ENCODE data around the gene ZIC2.

ZIC2 gene

DNA sequence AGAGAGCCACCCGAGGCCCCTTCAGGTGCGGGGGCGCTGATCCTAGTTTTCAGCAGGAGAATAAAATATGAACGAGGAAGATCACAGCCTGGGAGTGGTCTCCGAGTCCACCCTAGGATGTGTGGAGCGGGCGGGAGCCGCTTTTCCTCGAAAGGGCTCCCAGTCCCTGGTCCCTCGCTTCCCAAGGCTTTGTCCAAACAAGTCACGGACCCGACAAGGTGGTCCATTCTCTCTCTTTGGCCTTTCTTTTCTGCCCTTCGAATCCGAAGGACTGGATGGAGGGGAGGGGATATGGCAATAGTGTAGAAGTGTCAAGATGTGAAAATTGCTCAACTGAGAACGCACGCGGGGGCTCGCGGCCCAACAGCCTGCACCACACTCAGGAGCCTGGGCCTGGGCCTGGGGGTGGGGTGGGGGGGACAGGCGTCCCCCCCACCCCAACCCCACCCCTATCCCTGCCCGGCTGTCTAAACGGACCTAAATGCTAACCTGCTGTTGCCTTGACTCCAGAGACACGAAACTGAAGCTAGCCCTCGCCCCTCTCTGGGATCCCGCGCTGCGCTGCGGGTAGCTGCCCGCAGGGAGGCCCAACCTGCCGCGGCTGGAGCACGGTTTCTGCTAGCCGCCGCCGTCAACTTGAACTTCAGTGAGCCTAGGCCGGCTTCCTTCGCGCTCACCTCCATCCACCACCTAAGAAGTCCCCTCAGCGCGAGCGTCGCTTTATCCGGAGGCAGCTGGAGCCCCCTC lies 7.1 kb downstream of the ZIC2 start:
- DNase-seq = no peak

DNA sequence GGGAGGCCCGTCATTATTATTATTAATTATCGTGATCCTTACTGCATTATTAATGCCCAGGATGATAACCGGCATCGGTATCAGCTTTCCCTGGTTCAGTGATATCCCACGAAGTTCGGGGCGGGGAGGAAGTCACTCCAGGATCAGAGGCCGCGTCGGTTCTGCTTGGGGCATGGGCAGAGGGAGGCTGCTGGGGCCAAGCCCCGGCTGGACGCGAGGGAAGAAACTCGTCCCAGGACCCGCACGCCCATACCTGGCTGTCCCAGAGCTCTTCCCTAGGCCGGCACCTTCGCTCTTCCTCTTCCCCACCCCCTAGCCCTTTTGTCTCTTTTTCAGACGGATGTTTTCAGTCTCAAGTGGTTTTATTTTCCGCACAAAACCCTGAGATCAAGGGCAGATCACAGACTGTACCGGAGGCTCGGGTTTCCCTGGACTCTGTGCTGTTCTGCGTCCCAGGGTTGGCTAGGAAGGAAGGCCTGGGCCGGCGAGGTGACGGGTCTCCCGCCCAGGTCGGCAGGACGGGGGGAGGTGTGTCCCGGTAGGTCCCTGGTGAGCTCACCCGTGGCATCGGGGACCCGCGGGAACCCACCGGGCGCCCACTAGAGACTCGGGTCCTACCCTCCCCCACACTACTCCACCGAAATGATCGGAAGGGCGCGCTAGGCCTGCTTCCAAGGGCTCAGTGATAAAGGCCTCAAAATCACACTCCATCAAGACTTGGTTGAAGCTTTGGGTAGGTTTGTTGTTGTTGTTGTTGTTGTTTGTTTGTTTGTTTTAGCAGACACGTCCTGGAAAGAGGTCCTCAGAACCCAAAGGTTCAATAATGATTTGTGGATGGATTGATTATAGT lies 7.9 kb downstream of the ZIC2 start:
- DNase-seq = no peak

GRCh38 chr13:99990126-99990977 lies 8.8 kb downstream of the ZIC2 start:
- DNase-seq = no peak

- no peak for DNase-seq
Observed at GRCh38 chr13:99991013-99991827, 9.6 kb downstream of the ZIC2 start.

GRCh38 chr13:99991828-99992775 lies 10.5 kb downstream of the ZIC2 start:
- no peak for DNase-seq

DNA sequence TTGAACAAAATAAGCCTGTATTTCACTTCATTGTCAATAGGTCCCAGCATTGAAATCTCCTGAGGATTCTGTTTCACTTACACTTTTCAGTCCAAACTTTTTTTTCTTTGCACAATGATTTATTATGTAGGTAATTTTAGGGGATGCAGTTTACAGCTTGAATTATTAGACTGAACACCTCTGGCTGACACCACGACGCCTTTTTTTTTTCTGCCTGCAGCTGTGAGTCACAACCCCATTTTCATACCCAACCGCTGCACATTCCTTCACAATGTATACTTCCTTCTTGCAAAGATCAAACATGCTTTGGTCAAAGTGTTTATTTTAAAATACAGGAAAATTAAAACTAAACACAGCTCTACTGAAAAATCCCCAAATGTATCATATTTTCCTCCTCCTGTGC lies 11.4 kb downstream of the ZIC2 start:
- DNase-seq = no peak

DNA sequence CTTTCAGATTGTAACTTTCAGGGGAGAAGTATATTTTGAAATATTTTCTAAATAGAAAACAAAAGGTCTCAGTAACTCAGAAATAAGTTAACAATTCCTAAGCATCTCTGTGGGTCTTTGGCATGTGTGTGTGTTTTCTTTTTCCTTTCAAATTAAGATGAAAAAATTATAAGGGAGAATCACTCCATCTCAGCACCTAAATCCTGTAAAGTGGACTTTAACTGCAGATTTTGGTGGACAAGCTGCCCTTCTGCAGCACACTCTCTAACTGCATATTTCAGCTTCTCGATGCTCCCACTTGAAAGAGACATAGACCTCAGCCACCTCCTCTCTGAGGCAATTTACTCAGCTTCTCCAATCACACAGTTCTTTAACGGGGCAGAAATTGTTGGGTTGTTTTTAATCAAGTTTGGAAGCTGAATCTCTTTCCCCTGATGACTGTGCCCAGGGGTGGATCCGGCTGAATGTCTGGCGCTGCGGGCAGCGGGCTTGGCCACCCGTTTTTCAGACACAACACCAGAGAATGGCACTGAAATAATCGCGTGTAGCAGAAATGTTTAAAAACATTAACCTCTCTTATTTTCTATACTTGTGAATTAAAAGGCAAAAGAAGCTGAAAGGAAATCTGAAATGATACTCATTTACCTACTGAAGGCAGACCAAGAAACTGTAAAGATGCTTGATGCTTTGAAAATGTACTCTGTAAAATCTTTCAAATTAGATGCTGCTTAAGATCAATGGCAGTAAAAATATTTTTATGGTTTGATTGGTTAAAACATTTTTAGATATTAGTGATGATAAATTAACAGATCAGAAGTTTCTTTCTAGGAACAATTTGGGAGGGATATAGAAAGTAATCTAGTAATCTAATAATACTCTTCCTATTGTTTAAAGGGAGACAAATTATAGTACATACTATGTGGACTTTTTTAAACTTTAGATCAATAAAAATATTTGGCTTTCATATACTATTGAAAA lies 12.4 kb downstream of the ZIC2 start:
- DNase-seq = no peak

DNA sequence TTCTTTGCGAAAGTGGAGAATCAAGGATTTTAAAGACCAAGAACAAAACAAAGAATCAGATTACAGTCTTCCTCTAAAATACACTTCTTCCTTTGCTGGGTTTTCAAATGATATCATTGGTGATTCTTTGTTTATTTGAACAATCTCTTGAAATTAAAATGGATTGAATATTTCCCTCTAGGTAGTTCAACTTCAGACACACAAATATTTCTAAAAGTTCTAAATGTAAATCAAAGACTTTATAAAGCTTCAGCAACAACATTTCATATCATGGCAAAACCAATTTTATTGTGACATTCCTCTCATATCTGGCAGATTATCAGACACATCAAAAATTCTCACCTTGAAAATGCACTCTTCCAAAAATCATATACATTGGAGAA lies 13.0 kb downstream of the ZIC2 start:
- no peak for DNase-seq

DNA sequence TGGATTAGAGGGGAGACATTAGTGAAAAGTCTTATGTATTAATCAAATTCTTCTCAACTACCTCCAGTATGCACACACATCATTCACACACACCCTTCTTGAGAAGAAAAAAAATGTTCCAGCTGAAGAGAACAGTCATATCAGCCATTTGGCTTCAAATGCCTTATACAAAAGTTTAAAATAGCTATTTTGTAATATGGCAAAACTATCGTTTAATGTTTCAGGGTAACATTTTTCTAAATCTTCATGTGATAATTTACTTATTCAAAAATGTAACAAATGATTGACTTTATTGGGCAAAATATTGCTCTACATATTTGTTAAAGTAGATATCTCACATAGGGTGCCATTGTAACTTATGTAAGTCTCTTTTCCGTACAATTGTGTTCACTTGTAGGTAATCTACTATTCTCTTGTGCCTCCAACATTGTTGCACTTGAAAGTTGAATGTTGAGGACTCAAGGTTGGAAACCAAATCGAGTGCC lies 13.6 kb downstream of the ZIC2 start:
- DNase-seq = no peak

DNA sequence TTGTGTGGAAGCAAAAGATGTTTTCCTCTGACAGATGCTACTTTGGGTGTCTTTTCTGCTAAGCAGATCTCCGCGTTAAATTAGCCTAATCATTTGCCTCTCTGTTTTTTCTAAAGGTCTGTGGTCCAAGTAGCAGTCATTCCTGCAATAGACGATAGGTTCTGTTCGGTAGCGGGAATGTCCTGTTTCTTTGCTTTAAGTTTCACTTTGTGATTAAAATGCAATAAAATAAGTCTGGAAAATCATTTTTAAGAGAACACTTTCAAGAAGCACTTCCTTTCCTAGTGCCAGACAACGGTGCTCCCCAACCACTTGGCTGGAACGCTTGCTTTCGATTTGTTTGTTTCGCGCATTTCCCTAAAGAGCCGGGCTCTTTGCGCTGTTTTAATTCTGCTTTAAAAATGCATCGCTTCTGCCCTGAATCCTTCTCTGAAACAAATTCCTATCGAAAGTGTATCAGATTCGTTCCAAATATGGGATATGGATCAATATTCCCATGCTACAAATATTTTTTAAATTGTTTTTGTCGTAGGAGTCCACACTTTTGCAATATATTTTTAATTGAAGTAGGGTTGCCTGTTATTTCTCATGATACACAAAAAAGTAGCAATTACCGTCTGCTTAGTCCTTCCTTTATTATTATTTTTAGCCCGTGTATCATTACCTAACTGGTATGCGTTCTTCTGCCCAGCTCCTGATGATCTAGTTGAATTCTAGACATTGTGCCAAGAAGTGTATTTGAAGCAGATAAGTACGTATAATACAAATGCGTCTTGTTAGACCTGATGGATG lies 14.2 kb downstream of the ZIC2 start:
- no peak for DNase-seq

DNA sequence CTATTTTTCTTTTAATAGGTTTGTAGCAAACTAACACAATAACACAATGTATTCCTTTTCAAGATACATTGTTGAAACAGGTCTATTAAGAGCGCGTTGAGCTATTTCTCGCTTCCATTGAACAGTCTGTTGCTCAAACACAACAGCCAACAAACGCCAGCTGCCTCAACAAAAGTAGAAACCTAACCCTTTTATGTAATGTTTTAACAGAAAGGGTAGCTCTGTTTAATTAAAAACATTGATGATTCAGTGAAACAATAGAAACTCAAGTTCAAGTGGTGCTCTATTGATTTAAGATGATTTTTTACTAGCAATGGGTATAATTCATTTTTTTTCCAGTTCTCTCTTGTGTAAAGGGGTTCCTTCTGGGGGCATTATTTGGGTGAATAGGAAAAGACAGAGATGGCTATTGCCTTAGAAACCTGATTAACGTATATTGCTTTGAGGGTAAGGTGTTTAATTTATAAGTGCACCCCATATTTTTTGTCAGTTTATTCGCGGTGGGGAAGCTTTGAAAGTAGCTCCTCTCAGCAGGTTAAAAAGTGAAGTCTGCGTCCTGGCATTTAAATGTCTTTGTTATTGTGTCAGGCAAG lies 14.9 kb downstream of the ZIC2 start:
- peak in 1 of 2 experiments; percentile 63 for DNase-seq

GRCh38 chr13:99997702-99998214 lies 16.2 kb downstream of the ZIC2 start:
- no peak for DNase-seq

DNA sequence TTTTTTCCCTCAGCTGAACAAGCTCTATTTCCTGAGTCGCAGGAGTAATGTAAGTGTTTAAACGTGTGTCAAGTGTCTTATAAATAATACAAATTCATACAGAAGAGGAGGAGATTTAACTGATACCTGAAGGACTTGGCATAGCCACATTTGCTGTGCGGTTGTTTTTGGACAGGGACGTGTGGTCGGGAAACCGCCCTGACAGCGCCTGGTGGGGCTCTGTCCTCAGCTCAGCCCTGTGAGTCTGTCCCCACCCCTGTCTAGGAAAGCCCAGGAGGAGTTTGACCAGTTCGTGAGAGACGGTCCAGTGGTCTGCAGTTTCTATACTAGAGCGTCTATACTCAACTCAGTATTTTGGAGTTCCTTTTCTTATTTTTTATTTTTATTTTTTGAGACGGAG lies 16.7 kb downstream of the ZIC2 start:
- no peak for DNase-seq

GRCh38 chr13:100014621-100015020 lies 33.0 kb downstream of the ZIC2 start:
- no peak for DNase-seq

DNA sequence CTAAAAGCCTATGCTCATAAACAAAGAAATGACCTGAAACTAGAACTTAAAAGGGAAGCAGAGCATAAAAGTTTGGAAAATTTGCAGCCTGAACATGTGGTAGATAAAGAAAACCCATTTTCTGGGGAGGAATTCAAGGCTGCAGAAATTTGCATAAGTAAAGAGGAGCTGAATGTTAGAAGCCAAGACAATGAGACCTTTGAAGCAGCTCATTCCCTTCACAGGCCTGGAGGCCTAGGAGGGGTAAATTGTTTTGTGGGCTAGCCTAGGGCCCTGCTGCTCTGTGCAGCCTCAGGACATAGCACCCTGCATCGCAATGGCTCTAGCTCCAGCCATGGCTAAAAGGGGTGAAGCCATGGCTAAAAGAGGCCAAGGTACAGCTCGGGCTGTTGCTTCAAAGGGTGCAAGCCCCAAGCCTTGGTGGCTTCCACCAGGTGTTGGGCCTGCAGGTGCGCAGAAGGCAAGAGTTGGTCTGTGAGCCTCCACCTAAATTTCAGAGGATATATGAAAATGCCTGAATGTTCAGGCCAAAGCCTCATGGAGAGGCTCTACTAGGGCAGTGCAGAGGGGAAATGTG lies 38.3 kb downstream of the ZIC2 start:
- no peak for DNase-seq

- no peak for DNase-seq
Observed at GRCh38 chr13:100022798-100023197, 41.2 kb downstream of the ZIC2 start.

DNA sequence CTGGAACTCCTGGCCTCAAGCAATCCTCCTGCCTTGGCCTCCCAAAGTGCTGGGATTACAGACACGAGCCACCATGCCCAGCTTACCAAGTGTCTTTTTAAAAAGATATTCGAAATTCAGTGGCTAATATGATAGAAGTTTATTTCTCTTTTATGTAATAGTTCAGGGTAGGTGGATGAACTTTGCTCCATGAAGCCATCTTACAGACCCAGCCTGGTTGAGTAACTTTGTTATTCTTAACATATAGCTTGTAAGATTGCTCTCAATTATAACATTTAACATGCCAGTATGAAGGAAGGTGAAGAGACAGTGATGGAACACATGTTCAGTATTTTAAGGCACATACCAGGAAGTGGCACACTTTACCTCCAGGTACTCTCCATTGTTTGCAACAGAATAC lies 42.4 kb downstream of the ZIC2 start:
- no peak for DNase-seq

- no peak for DNase-seq
Observed at GRCh38 chr13:100029933-100030332, 48.3 kb downstream of the ZIC2 start.
